ENCODE measurements around the gene SRSF5. TPM values are rescaled to one million over a fixed set of nuclear protein-coding genes. Genes with fewer than 3 reads are reported as not detected.

The SRSF5 gene
- total RNA-seq, 1 donor from 2014 or later: 298 TPM

DNA sequence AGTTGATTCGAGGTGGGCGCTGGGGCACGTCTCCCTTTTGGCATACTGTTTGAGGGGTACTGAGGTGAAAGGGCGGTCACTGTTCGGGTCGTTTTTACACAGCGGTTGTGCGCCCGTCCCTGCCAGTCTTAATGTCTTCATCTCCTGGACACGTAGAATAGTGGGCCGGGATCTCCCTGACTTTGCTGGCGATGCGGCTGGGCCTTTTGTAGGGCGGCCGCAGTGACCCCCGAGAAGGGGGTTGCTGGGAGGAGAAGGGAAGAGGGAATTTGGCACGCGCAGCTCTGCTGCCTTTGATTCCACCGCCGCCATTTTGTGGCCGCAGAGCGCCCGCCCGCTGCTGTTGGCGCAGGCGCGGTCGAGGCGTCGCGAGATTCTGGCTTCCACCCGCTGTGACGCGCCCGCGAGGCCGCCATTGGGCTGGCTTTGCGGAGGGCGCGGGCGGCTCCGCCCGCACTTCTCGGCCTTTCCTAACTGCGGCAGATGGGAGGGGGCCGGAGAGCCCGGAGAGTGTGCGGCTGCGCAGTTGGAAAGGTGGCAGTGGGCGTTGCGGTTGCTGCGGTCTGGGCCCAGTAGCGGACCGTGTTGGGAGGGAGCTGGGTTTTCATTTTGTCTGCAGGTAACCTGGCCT is 542 bp downstream of the SRSF5 start:
- DNase-seq (peak; percentile 95), ATAC-seq (peak; percentile 95)
- H3K9me3 ChIP-seq: no peaks in the 10 kb centered on the region
- H3K27ac ChIP-seq: peak overlapping the region; percentile 100
- no peaks in the 10 kb centered on the region for H3K27me3 ChIP-seq (ENCODE audit: low read depth)
- peak overlapping the region; percentile 91 for H3K4me3 ChIP-seq
- H3K36me3 ChIP-seq: peaks cover 46% of the 10 kb centered on the region
- intact Hi-C loops (cut with DNase I): no loop called here
- TF ChIP-seq, protein P1, sequence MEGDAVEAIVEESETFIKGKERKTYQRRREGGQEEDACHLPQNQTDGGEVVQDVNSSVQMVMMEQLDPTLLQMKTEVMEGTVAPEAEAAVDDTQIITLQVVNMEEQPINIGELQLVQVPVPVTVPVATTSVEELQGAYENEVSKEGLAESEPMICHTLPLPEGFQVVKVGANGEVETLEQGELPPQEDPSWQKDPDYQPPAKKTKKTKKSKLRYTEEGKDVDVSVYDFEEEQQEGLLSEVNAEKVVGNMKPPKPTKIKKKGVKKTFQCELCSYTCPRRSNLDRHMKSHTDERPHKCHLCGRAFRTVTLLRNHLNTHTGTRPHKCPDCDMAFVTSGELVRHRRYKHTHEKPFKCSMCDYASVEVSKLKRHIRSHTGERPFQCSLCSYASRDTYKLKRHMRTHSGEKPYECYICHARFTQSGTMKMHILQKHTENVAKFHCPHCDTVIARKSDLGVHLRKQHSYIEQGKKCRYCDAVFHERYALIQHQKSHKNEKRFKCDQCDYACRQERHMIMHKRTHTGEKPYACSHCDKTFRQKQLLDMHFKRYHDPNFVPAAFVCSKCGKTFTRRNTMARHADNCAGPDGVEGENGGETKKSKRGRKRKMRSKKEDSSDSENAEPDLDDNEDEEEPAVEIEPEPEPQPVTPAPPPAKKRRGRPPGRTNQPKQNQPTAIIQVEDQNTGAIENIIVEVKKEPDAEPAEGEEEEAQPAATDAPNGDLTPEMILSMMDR (IDR thresholded peaks at IDR 0.05): no peak
- peaks cover 50% of the 10 kb centered on the region for H3K4me1 ChIP-seq

DNA sequence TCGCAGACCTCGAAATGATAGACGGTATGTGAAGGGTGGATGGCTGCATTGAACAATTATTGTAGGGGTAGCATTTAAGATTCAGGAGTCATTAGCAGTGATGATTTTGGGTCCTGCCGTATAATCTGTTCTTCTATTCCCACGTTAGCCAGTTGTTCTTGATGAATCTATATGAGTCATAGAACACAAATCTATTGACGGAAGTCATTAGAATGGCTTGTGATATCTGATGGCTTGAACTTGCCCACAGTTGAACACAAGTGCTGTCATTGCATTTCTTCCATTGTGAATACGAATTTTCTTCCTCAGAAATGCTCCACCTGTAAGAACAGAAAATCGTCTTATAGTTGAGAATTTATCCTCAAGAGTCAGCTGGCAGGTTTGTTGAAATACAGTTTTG is 1.9 kb downstream of the SRSF5 start:
- peaks cover 60% of the 10 kb centered on the region for H3K36me3 ChIP-seq
- H3K27me3 ChIP-seq (ENCODE audit: low read depth): no peaks in the 10 kb centered on the region
- H3K4me1 ChIP-seq: peaks cover 61% of the 10 kb centered on the region
- H3K27ac ChIP-seq: no peak overlapping the region
- H3K4me3 ChIP-seq: peak overlapping the region; percentile 91
- no peaks in the 10 kb centered on the region for H3K9me3 ChIP-seq
- no peak for DNase-seq
- TF ChIP-seq, protein P1 (IDR thresholded peaks at IDR 0.05): no peak
- no peak for ATAC-seq
- intact Hi-C loops (cut with DNase I): no loop called here

DNA sequence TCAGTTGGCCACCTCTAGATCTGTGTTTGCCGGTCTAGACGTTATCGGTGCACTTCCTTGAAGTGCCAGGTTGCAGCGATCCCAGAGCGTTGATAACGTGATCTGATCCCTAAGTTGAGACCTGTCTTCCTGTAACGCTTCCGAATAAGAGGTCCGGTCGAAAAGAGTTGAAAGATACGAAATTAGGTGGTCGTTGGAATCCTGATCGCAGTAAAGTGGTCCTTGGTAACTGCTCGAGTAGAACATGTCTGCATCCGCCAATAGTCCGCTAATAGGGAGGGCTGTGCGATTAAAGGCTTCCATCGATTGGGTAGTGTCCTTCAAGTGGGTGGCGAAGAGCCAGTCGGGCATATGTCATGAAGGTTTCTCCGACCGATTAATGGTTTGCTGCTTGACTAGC is 2.7 kb downstream of the SRSF5 start:
- Histone ChIP-seq H3K36me3 (peaks cover 68% of the 10 kb centered on the region), H3K4me1 (peaks cover 68% of the 10 kb centered on the region), H3K27ac (no peak overlapping the region), H3K4me3 (peak overlapping the region; percentile 10), H3K9me3 (no peaks in the 10 kb centered on the region), H3K27me3 (ENCODE audit: low read depth) (no peaks in the 10 kb centered on the region)
- intact Hi-C loops (cut with DNase I): no loop called here
- ATAC-seq (no peak), DNase-seq (no peak)
- TF ChIP-seq, protein P1 (IDR thresholded peaks at IDR 0.05): no peak

DNA sequence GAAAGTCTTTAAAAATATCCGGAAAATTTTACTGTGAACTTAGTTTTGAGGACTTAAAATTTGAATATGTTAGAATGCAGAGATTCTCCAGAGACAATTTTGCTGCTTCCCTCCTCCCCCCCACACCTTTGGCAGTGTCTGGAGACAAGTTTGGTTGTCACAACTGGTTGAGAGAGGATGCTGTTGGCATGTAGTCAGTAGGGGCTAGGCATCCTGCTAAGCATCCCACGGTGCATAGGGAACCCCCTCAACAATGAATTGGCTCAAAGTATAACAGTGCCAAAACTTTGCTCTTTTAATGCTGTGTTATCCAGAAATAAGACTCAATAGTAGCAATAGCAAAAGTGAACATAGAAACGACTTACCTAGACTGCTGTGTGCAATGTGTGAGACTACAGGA is 3.6 kb downstream of the SRSF5 start:
- Histone ChIP-seq H3K36me3 (peaks cover 77% of the 10 kb centered on the region), H3K9me3 (no peaks in the 10 kb centered on the region), H3K4me3 (no peak overlapping the region), H3K27me3 (ENCODE audit: low read depth) (no peaks in the 10 kb centered on the region), H3K27ac (no peak overlapping the region), H3K4me1 (peaks cover 68% of the 10 kb centered on the region)
- TF ChIP-seq, protein P1 (IDR thresholded peaks at IDR 0.05): no peak
- no peak for ATAC-seq
- no peak for DNase-seq
- intact Hi-C loops (cut with DNase I): no loop called here

DNA sequence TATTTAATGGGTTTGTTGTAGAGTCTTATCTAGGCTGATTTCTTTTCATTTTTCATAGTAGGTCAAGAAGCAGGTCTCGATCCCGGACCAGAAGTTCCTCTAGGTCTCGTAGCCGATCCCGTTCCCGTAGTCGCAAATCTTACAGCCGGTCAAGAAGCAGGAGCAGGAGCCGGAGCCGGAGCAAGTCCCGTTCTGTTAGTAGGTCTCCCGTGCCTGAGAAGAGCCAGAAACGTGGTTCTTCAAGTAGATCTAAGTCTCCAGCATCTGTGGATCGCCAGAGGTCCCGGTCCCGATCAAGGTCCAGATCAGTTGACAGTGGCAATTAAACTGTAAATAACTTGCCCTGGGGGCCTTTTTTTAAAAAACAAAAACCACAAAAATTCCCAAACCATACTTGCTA is 4.2 kb downstream of the SRSF5 start:
- intact Hi-C loops (cut with DNase I): no loop called here
- no peak overlapping the region for H3K4me3 ChIP-seq
- no peaks in the 10 kb centered on the region for H3K9me3 ChIP-seq
- H3K36me3 ChIP-seq: peaks cover 83% of the 10 kb centered on the region
- TF ChIP-seq, protein P1 (IDR thresholded peaks at IDR 0.05): no peak
- no peak overlapping the region for H3K27ac ChIP-seq
- H3K4me1 ChIP-seq: peaks cover 66% of the 10 kb centered on the region
- ATAC-seq (no peak), DNase-seq (no peak)
- no peaks in the 10 kb centered on the region for H3K27me3 ChIP-seq (ENCODE audit: low read depth)
